ENCODE data around the gene CDKAL1.

Gene CDKAL1

GRCh38 chr6:21064756-21065340, 530.6 kb downstream of the CDKAL1 start:
- peak; percentile 49 for DNase-seq (ENCODE audit: low read depth)
- Histone ChIP-seq H3K4me1 (ENCODE audit: control insufficient read depth, insufficient read depth, low read length) (no peaks in the 10 kb centered on the region), H3K9me3 (ENCODE audit: control insufficient read depth, low read length) (peaks cover 5% of the 10 kb centered on the region), H3K36me3 (ENCODE audit: control insufficient read depth, insufficient read depth, low read length, severe bottlenecking) (no peaks in the 10 kb centered on the region), H3K4me3 (ENCODE audit: low read length) (no peak overlapping the region), H3K9ac (ENCODE audit: low read length) (no peak overlapping the region), H3K27me3 (replicated peaks; ENCODE audit: control insufficient read depth, insufficient read depth, low read length) (no peaks in the 10 kb centered on the region)

- H3K36me3 ChIP-seq (ENCODE audit: control insufficient read depth, insufficient read depth, low read length, severe bottlenecking): no peaks in the 10 kb centered on the region
- H3K4me1 ChIP-seq (ENCODE audit: control insufficient read depth, insufficient read depth, low read length): no peaks in the 10 kb centered on the region
- no peaks in the 10 kb centered on the region for H3K9me3 ChIP-seq (ENCODE audit: control insufficient read depth, low read length)
- no peak overlapping the region for H3K4me3 ChIP-seq (ENCODE audit: low read length)
- H3K27me3 ChIP-seq (replicated peaks; ENCODE audit: control insufficient read depth, insufficient read depth, low read length): no peaks in the 10 kb centered on the region
- H3K9ac ChIP-seq (ENCODE audit: low read length): no peak overlapping the region
- DNase-seq (ENCODE audit: low read depth): no peak
These were observed 533.3 kb downstream of the CDKAL1 start for GRCh38 chr6:21067521-21067920.

GRCh38 chr6:21070620-21071019, 536.4 kb downstream of the CDKAL1 start:
- no peaks in the 10 kb centered on the region for H3K27me3 ChIP-seq (replicated peaks; ENCODE audit: control insufficient read depth, insufficient read depth, low read length)
- no peak for DNase-seq (ENCODE audit: low read depth)
- H3K4me3 ChIP-seq (ENCODE audit: low read length): no peak overlapping the region
- H3K4me1 ChIP-seq (ENCODE audit: control insufficient read depth, insufficient read depth, low read length): no peaks in the 10 kb centered on the region
- no peaks in the 10 kb centered on the region for H3K36me3 ChIP-seq (ENCODE audit: control insufficient read depth, insufficient read depth, low read length, severe bottlenecking)
- H3K9ac ChIP-seq (ENCODE audit: low read length): no peak overlapping the region
- H3K9me3 ChIP-seq (ENCODE audit: control insufficient read depth, low read length): peaks cover 8% of the 10 kb centered on the region

- H3K9me3 ChIP-seq (ENCODE audit: control insufficient read depth, low read length): peaks cover 8% of the 10 kb centered on the region
- DNase-seq (ENCODE audit: low read depth): no peak
- no peaks in the 10 kb centered on the region for H3K36me3 ChIP-seq (ENCODE audit: control insufficient read depth, insufficient read depth, low read length, severe bottlenecking)
- no peaks in the 10 kb centered on the region for H3K27me3 ChIP-seq (replicated peaks; ENCODE audit: control insufficient read depth, insufficient read depth, low read length)
- H3K4me3 ChIP-seq (ENCODE audit: low read length): no peak overlapping the region
- no peak overlapping the region for H3K9ac ChIP-seq (ENCODE audit: low read length)
- H3K4me1 ChIP-seq (ENCODE audit: control insufficient read depth, insufficient read depth, low read length): no peaks in the 10 kb centered on the region
These were observed 537.7 kb downstream of the CDKAL1 start for GRCh38 chr6:21071780-21072468.

- Histone ChIP-seq H3K9ac (ENCODE audit: low read length) (no peak overlapping the region), H3K27me3 (replicated peaks; ENCODE audit: control insufficient read depth, insufficient read depth, low read length) (no peaks in the 10 kb centered on the region), H3K4me1 (ENCODE audit: control insufficient read depth, insufficient read depth, low read length) (no peaks in the 10 kb centered on the region), H3K9me3 (ENCODE audit: control insufficient read depth, low read length) (peaks cover 8% of the 10 kb centered on the region), H3K4me3 (ENCODE audit: low read length) (no peak overlapping the region), H3K36me3 (ENCODE audit: control insufficient read depth, insufficient read depth, low read length, severe bottlenecking) (no peaks in the 10 kb centered on the region)
- no peak for DNase-seq (ENCODE audit: low read depth)
These were observed 539.1 kb downstream of the CDKAL1 start for GRCh38 chr6:21073318-21073839.

GRCh38 chr6:21074484-21074883, 540.2 kb downstream of the CDKAL1 start:
- no peak for DNase-seq (ENCODE audit: low read depth)
- Histone ChIP-seq H3K27me3 (replicated peaks; ENCODE audit: control insufficient read depth, insufficient read depth, low read length) (no peaks in the 10 kb centered on the region), H3K4me3 (ENCODE audit: low read length) (no peak overlapping the region), H3K9ac (ENCODE audit: low read length) (no peak overlapping the region), H3K4me1 (ENCODE audit: control insufficient read depth, insufficient read depth, low read length) (no peaks in the 10 kb centered on the region), H3K36me3 (ENCODE audit: control insufficient read depth, insufficient read depth, low read length, severe bottlenecking) (no peaks in the 10 kb centered on the region), H3K9me3 (ENCODE audit: control insufficient read depth, low read length) (peaks cover 8% of the 10 kb centered on the region)

- H3K27me3 ChIP-seq (replicated peaks; ENCODE audit: control insufficient read depth, insufficient read depth, low read length): no peaks in the 10 kb centered on the region
- H3K36me3 ChIP-seq (ENCODE audit: control insufficient read depth, insufficient read depth, low read length, severe bottlenecking): no peaks in the 10 kb centered on the region
- no peak overlapping the region for H3K9ac ChIP-seq (ENCODE audit: low read length)
- H3K4me3 ChIP-seq (ENCODE audit: low read length): no peak overlapping the region
- H3K4me1 ChIP-seq (ENCODE audit: control insufficient read depth, insufficient read depth, low read length): no peaks in the 10 kb centered on the region
- H3K9me3 ChIP-seq (ENCODE audit: control insufficient read depth, low read length): peaks cover 8% of the 10 kb centered on the region
- DNase-seq (ENCODE audit: low read depth): no peak
These were observed 541.7 kb downstream of the CDKAL1 start for GRCh38 chr6:21075986-21076385.

GRCh38 chr6:21078497-21078896, 544.2 kb downstream of the CDKAL1 start:
- Histone ChIP-seq H3K4me1 (ENCODE audit: control insufficient read depth, insufficient read depth, low read length) (no peaks in the 10 kb centered on the region), H3K9me3 (ENCODE audit: control insufficient read depth, low read length) (peaks cover 4% of the 10 kb centered on the region), H3K27me3 (replicated peaks; ENCODE audit: control insufficient read depth, insufficient read depth, low read length) (no peaks in the 10 kb centered on the region), H3K9ac (ENCODE audit: low read length) (no peak overlapping the region), H3K36me3 (ENCODE audit: control insufficient read depth, insufficient read depth, low read length, severe bottlenecking) (no peaks in the 10 kb centered on the region), H3K4me3 (ENCODE audit: low read length) (no peak overlapping the region)
- DNase-seq (ENCODE audit: low read depth): no peak

GRCh38 chr6:21079468-21080048, 545.3 kb downstream of the CDKAL1 start:
- no peaks in the 10 kb centered on the region for H3K4me1 ChIP-seq (ENCODE audit: control insufficient read depth, insufficient read depth, low read length)
- H3K36me3 ChIP-seq (ENCODE audit: control insufficient read depth, insufficient read depth, low read length, severe bottlenecking): no peaks in the 10 kb centered on the region
- H3K9me3 ChIP-seq (ENCODE audit: control insufficient read depth, low read length): no peaks in the 10 kb centered on the region
- peak; percentile 47 for DNase-seq (ENCODE audit: low read depth)
- no peaks in the 10 kb centered on the region for H3K27me3 ChIP-seq (replicated peaks; ENCODE audit: control insufficient read depth, insufficient read depth, low read length)
- no peak overlapping the region for H3K9ac ChIP-seq (ENCODE audit: low read length)
- H3K4me3 ChIP-seq (ENCODE audit: low read length): no peak overlapping the region

- H3K9ac ChIP-seq (ENCODE audit: low read length): no peak overlapping the region
- H3K9me3 ChIP-seq (ENCODE audit: control insufficient read depth, low read length): no peaks in the 10 kb centered on the region
These were observed 546.0 kb downstream of the CDKAL1 start for GRCh38 chr6:21080221-21080620.

GRCh38 chr6:21082091-21082490, 547.8 kb downstream of the CDKAL1 start:
- no peak for DNase-seq (ENCODE audit: low read depth)
- no peaks in the 10 kb centered on the region for H3K4me1 ChIP-seq (ENCODE audit: control insufficient read depth, insufficient read depth, low read length)
- H3K4me3 ChIP-seq (ENCODE audit: low read length): no peak overlapping the region
- no peaks in the 10 kb centered on the region for H3K36me3 ChIP-seq (ENCODE audit: control insufficient read depth, insufficient read depth, low read length, severe bottlenecking)
- no peak overlapping the region for H3K9ac ChIP-seq (ENCODE audit: low read length)
- no peaks in the 10 kb centered on the region for H3K9me3 ChIP-seq (ENCODE audit: control insufficient read depth, low read length)
- no peaks in the 10 kb centered on the region for H3K27me3 ChIP-seq (replicated peaks; ENCODE audit: control insufficient read depth, insufficient read depth, low read length)

More at GRCh38 chr6:21080221-21080620, 546.0 kb downstream of the CDKAL1 start:
- no peak for DNase-seq (ENCODE audit: low read depth)
- no peaks in the 10 kb centered on the region for H3K36me3 ChIP-seq (ENCODE audit: control insufficient read depth, insufficient read depth, low read length, severe bottlenecking)
- no peaks in the 10 kb centered on the region for H3K27me3 ChIP-seq (replicated peaks; ENCODE audit: control insufficient read depth, insufficient read depth, low read length)
- H3K4me1 ChIP-seq (ENCODE audit: control insufficient read depth, insufficient read depth, low read length): no peaks in the 10 kb centered on the region
- no peak overlapping the region for H3K4me3 ChIP-seq (ENCODE audit: low read length)

Measured in adipocyte (in vitro differentiated cells).